NCI-H146 (cell line): ENCODE results near the gene EPHB1.

Experiments
- DNase-seq: peaks from one replicate; lab custom pipeline; 2025; lab: John Stamatoyannopoulos, UW

The EPHB1 gene

GRCh38 chr3:135050536-135050935 is 255.5 kb downstream of the EPHB1 start:
- DNase-seq, result no peak

GRCh38 chr3:135051409-135051973 is 256.4 kb downstream of the EPHB1 start:
- DNase-seq, result no peak

- DNase-seq, result no peak
Measured at GRCh38 chr3:135055449-135055848, 260.4 kb downstream of the EPHB1 start.

GRCh38 chr3:135056084-135056730 is 261.1 kb downstream of the EPHB1 start:
- no peak for DNase-seq

- DNase-seq, result no peak
Measured at GRCh38 chr3:135056733-135057310, 261.8 kb downstream of the EPHB1 start.

GRCh38 chr3:135057996-135058395 is 262.9 kb downstream of the EPHB1 start:
- no peak for DNase-seq

- no peak for DNase-seq
Measured at GRCh38 chr3:135059580-135059979, 264.5 kb downstream of the EPHB1 start.

- DNase-seq, result peak; percentile 71
Measured at GRCh38 chr3:135066844-135067727, 272.0 kb downstream of the EPHB1 start.

GRCh38 chr3:135068011-135068410 is 273.0 kb downstream of the EPHB1 start:
- no peak for DNase-seq

- DNase-seq, result no peak
Measured at GRCh38 chr3:135069406-135069805, 274.3 kb downstream of the EPHB1 start.

- DNase-seq, result no peak
Measured at GRCh38 chr3:135071483-135071882, 276.4 kb downstream of the EPHB1 start.

- no peak for DNase-seq
Measured at GRCh38 chr3:135072431-135072830, 277.4 kb downstream of the EPHB1 start.

GRCh38 chr3:135075157-135075556 is 280.1 kb downstream of the EPHB1 start:
- DNase-seq, result no peak

GRCh38 chr3:135076341-135076740 is 281.3 kb downstream of the EPHB1 start:
- no peak for DNase-seq

- DNase-seq, result no peak
Measured at GRCh38 chr3:135077186-135077585, 282.1 kb downstream of the EPHB1 start.

GRCh38 chr3:135078283-135078682 is 283.2 kb downstream of the EPHB1 start:
- DNase-seq, result peak; percentile 34

GRCh38 chr3:135079095-135079494 is 284.0 kb downstream of the EPHB1 start:
- no peak for DNase-seq

GRCh38 chr3:135081451-135081850 is 286.4 kb downstream of the EPHB1 start:
- DNase-seq, result no peak

GRCh38 chr3:135081856-135082434 is 286.9 kb downstream of the EPHB1 start:
- DNase-seq, result no peak

GRCh38 chr3:135082706-135083105 is 287.6 kb downstream of the EPHB1 start:
- no peak for DNase-seq

GRCh38 chr3:135083179-135083578 is 288.1 kb downstream of the EPHB1 start:
- DNase-seq, result peak; percentile 98

GRCh38 chr3:135083756-135084155 is 288.7 kb downstream of the EPHB1 start:
- DNase-seq, result peak; percentile 52
